Activated CD8-positive, alpha-beta T cell treated with anti-CD3 and anti-CD28 coated beads, Interleukin-2, amount 10 ng/mL, durations not matched to agents 7 days and 5 days (primary cell): Measurements from ENCODE around the gene YPEL5. TPM values are rescaled to one million over a fixed set of nuclear protein-coding genes. Genes with fewer than 3 reads are reported as not detected.
"Not testable (repeated sequence)": the region's sequence is repeated elsewhere in the genome, so short reads cannot be mapped to it uniquely, and the experiment has no call there.

Source experiments
- ATAC-seq: fragments of 150-1000 bp; cut with Tn5 transposase; one replicate; pipeline ENCODE4 v1.10.0; 2021; ENCODE audit warnings: moderate library complexity
- CTCF ChIA-PET: fragments of 350-600 bp; sonication (Branson Sonifier 250); formaldehyde crosslinking; loops from one replicate; lab custom pipeline; 2021; ENCODE audit warnings: antibody characterized with exemption; lab: Charles Lee
- POLR2A ChIA-PET: fragments of 350-600 bp; sonication (Branson Sonifier 250); formaldehyde crosslinking; loops from one replicate; lab custom pipeline; 2021; ENCODE audit warnings: antibody characterized with exemption; lab: Charles Lee
- DNase-seq: peaks from one replicate; pipeline ENCODE4 v3.0.0-alpha.2; 2020
- H3K27ac Mint-ChIP-seq: one replicate; pipeline ENCODE4 v1.8.0; 2021; ENCODE audit warnings: mild to moderate bottlenecking, mixed read lengths
- H3K27me3 Mint-ChIP-seq: one replicate; pipeline ENCODE4 v1.8.0; 2021; ENCODE audit warnings: low read depth, mixed read lengths
- H3K36me3 Mint-ChIP-seq: one replicate; pipeline ENCODE4 v1.8.0; 2021; ENCODE audit warnings: low read depth, mixed read lengths
- H3K4me1 Mint-ChIP-seq: one replicate; pipeline ENCODE4 v1.8.0; 2021; ENCODE audit warnings: low read depth, mixed read lengths
- H3K4me3 Mint-ChIP-seq: one replicate; pipeline ENCODE4 v1.8.0; 2021; ENCODE audit warnings: mild to moderate bottlenecking, mixed read lengths
- H3K9me3 Mint-ChIP-seq: one replicate; pipeline ENCODE4 v1.8.0; 2022; ENCODE audit warnings: mixed read lengths; ENCODE audit not compliant: insufficient read depth
- total RNA-seq, 2 experiments: library from RNA; stranded (reverse); gene quantifications; one replicate each; pipeline ENCODE4 v1.2.3, GENCODE V29; 2021

The YPEL5 gene
- total RNA-seq = 10 to 100 TPM; 32.5 to 34.9 TPM

DNA sequence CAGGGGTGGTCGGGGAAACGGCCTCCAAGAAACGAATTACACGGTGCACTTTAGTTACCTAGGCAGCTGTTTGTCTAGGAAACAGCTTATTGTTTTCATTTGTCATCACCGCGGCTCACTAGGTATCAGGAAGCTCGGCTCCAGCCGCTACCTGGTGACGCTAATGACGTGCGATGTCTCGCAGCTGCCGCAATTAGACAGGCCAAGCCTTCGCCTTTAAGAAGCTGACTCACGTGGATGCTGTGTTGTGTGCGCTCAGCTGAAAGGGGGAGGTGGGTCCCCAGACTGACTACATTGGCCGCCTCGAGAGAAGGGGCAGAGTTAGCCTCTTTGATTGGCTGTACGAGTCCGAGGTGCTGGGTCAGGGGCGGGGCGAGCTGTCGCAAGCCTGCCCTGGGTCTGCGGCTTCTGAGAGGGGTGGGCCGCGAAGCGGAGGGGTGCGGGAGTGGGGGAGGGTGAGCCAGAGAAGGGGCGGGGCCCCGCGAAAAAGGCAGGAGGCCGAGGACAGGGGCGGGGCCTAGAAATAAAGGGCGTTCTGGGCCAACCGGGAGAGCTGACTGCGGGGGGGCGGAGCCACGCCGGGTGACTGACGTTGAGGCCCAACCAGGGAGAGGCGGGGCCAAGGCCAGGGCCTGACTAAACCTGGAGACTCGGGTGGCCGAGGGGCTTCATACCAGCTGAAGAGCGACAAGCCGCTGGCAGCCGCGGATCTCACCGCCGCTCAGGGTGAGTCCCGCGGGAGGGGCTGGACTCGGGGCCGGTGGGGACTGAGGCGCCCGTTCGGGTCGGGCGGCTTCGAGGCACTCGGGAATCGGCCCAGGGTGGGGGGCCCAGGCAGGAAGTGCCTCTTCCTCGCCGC lies at the start of gene YPEL5:
YPEL5 (plus strand) TSS at position 671 of the 859 bp plus-strand sequence. CDS start 9,645 bp downstream, outside the sequence.
- H3K27me3 Mint-ChIP-seq = no peaks in the 10 kb centered on the region
- DNase-seq (peak; percentile 99), ATAC-seq (peak; percentile 92)
- H3K27ac Mint-ChIP-seq = peak within 1 kb of the TSS; percentile 95
- peaks cover 3% of the 10 kb centered on the region for H3K36me3 Mint-ChIP-seq
- POLR2A ChIA-PET = interaction anchor here (0.5 to 2.0 kb wide), 18 partner anchors 9 to 1173 kb away, joined by 3 to 10 read pairs (median 3); partner anchors contain the start of gene LBH
- H3K9me3 Mint-ChIP-seq = no peaks in the 10 kb centered on the region
- CTCF ChIA-PET = interaction anchor here (0.9 to 11.8 kb wide), 12 partner anchors 10 to 565 kb away, joined by 3 to 174 read pairs (median 4); partner anchors contain the start of gene LBH
- H3K4me3 Mint-ChIP-seq = peak within 1 kb of the TSS; percentile 83
- H3K4me1 Mint-ChIP-seq = peaks cover 31% of the 10 kb centered on the region

- H3K27ac Mint-ChIP-seq = no peak overlapping the region
- H3K36me3 Mint-ChIP-seq = no peaks in the 10 kb centered on the region
- ATAC-seq (no peak), DNase-seq (no peak)
- ChIA-PET POLR2A (no interaction called here), CTCF (no interaction called here)
- H3K4me3 Mint-ChIP-seq = no peak overlapping the region
- H3K27me3 Mint-ChIP-seq = peaks cover 22% of the 10 kb centered on the region
- no peaks in the 10 kb centered on the region for H3K9me3 Mint-ChIP-seq
- H3K4me1 Mint-ChIP-seq = no peaks in the 10 kb centered on the region
Observed at GRCh38 chr2:30098266-30099005, 48.4 kb upstream of the YPEL5 start.

DNA sequence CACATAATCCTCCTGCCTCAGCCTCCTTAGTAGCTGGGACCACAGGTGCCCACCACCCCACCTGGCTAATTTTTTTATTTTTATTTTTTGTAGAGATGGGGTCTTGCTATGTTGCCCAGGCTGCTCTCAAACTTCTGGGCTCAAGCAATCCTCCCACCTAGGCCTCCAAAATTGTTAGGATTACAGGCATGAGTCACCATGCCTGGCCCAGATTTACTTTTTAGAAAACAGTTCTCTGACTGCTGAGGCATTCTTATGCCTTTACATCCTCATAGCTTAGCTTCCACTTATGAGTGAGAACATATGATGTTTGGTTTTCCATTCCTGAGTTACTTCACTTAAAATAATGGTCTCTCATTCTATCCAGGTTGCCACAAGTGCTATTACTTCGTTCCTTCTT lies 47.4 kb upstream of the YPEL5 start:
- DNase-seq, ATAC-seq, CTCF ChIA-PET, H3K4me3 Mint-ChIP-seq, H3K9me3 Mint-ChIP-seq, POLR2A ChIA-PET, H3K27ac Mint-ChIP-seq, H3K4me1 Mint-ChIP-seq, H3K36me3 Mint-ChIP-seq: not testable (repeated sequence)
- H3K27me3 Mint-ChIP-seq = peaks cover 17% of the 10 kb centered on the region

DNA sequence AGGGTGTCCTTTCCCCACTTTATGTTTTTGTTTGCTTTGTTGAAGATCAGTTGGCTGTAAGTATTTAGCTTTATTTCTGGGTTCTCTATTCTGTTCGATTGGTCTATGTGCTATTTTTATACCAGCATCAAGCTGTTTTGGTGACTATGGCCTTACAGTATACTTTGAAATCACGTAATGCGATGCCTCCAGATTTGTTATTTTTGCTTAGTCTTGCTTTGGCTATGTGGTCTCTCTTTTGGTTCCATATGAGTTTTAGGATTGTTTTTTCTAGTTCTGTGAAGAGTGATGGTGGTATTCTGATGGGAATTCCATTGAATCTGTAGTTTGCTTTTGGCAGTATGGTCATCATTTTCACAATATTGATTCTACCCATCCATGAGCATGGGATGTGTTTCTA lies 46.1 kb upstream of the YPEL5 start:
- CTCF ChIA-PET = interaction anchor here (1.4 to 1.5 kb wide), 2 partner anchors 29 to 611 kb away, joined by 4 to 7 read pairs; no protein-coding TSS in a partner anchor
- H3K9me3 Mint-ChIP-seq, ATAC-seq, H3K36me3 Mint-ChIP-seq, H3K4me3 Mint-ChIP-seq, H3K27ac Mint-ChIP-seq, POLR2A ChIA-PET, DNase-seq, H3K4me1 Mint-ChIP-seq: not testable (repeated sequence)
- H3K27me3 Mint-ChIP-seq = peaks cover 17% of the 10 kb centered on the region

GRCh38 chr2:30104307-30104706 lies 42.5 kb upstream of the YPEL5 start:
- ATAC-seq = no peak
- no peaks in the 10 kb centered on the region for H3K4me1 Mint-ChIP-seq
- H3K4me3 Mint-ChIP-seq = no peak overlapping the region
- no peak for DNase-seq
- H3K27me3 Mint-ChIP-seq = peaks cover 12% of the 10 kb centered on the region
- ChIA-PET CTCF (interaction anchor here (1.9 kb wide), 1 partner anchor 11 kb away, joined by 5 read pairs; no protein-coding TSS in a partner anchor), POLR2A (no interaction called here)
- no peaks in the 10 kb centered on the region for H3K9me3 Mint-ChIP-seq
- no peak overlapping the region for H3K27ac Mint-ChIP-seq
- H3K36me3 Mint-ChIP-seq = no peaks in the 10 kb centered on the region

DNA sequence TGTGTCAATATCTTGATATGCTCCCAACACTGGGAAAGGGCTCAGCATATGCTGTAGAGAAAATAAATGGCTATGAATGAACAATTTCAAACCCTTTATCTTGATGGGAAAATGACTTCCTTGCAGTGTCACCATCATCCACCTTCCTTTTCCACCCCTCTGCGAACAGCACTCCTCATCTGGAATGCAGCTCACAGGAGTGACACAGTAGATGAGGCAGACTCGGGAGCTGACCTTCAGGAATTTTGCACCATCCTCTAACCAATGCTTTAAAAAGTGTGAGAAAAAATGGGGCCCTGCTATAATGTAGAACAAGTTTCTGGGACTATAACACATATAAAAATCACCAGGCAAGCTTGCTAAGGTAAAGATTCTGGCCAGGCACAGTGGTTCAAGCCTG lies 41.3 kb upstream of the YPEL5 start:
- ChIA-PET CTCF (interaction anchor here (0.6 to 1.9 kb wide), 3 partner anchors 10 to 103 kb away, joined by 3 to 5 read pairs (median 3); no protein-coding TSS in a partner anchor), POLR2A (no interaction called here)
- DNase-seq (no peak), ATAC-seq (no peak)
- H3K36me3 Mint-ChIP-seq = no peaks in the 10 kb centered on the region
- no peaks in the 10 kb centered on the region for H3K4me1 Mint-ChIP-seq
- H3K27me3 Mint-ChIP-seq = peaks cover 9% of the 10 kb centered on the region
- no peak overlapping the region for H3K27ac Mint-ChIP-seq
- H3K4me3 Mint-ChIP-seq = no peak overlapping the region
- no peaks in the 10 kb centered on the region for H3K9me3 Mint-ChIP-seq

DNA sequence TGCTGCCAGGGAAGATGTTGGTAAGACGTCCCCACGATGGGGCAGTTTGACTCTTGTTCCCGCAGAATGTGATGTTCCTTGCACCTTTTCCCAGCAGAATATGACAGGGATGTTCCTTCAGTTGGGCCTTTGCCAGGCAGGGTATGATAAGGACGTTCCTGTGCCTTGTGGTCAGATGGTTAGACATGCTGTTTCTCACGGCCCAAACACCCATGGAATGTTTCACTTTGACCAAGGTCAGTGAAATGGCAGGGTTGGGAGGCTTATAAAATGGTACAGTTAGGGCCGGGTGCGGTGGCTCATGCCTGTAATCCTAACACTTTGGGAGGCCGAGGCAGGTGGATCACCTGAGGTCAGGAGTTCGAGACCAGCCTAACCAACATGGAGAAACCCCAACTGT lies 40.3 kb upstream of the YPEL5 start:
- H3K4me3 Mint-ChIP-seq = no peak overlapping the region
- H3K9me3 Mint-ChIP-seq = no peaks in the 10 kb centered on the region
- H3K36me3 Mint-ChIP-seq = no peaks in the 10 kb centered on the region
- no peaks in the 10 kb centered on the region for H3K4me1 Mint-ChIP-seq
- ATAC-seq = no peak
- DNase-seq = no peak
- H3K27me3 Mint-ChIP-seq = peaks cover 2% of the 10 kb centered on the region
- CTCF ChIA-PET = interaction anchor here (1.9 kb wide), 1 partner anchor 9 kb away, joined by 5 read pairs; no protein-coding TSS in a partner anchor
- POLR2A ChIA-PET = no interaction called here
- no peak overlapping the region for H3K27ac Mint-ChIP-seq

DNA sequence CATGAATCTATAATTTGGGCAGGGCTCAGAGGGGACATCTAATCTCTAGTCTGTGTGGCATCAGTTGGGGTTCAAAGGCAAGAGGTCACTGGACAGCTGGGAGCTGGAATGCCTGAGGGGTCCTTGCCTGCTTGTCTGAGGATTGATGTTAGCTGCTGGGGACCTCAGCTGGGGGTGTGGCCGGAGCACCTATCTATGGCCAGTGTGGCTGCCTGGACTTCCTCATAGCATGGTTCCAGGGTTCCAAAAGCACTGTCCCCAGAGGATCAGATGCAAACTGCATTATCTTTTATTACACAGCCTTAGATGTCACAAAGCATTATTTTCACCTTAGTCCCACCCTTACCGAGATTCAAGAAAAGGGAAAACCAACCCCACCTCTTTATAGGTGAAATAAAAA lies 38.6 kb upstream of the YPEL5 start:
- H3K36me3 Mint-ChIP-seq = no peaks in the 10 kb centered on the region
- H3K4me3 Mint-ChIP-seq = no peak overlapping the region
- no peak overlapping the region for H3K27ac Mint-ChIP-seq
- DNase-seq (no peak), ATAC-seq (no peak)
- H3K9me3 Mint-ChIP-seq = no peaks in the 10 kb centered on the region
- POLR2A ChIA-PET = no interaction called here
- H3K27me3 Mint-ChIP-seq = no peaks in the 10 kb centered on the region
- CTCF ChIA-PET = interaction anchor here (1.6 kb wide), 1 partner anchor 1062 kb away, joined by 4 read pairs; no protein-coding TSS in a partner anchor
- H3K4me1 Mint-ChIP-seq = no peaks in the 10 kb centered on the region

DNA sequence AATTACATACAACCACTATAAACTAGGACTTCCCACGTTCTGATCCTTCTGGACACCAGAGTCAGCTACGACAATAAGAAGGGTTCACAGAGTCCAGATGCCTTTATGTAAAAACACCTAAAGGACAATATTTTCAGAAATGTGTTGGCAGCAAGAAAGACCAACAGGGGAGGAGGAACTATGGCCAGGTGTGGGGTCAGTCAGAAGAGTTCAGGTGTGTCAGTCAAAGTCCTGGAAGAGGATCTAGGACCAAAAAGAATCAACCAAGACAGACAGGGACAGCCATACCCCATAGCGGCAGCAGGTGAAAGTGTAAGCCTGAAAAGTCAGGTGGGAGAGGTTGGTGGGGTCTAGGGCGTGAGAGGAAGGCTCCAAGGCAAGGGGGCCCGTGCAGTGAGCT lies 38.0 kb upstream of the YPEL5 start:
- H3K27me3 Mint-ChIP-seq = no peaks in the 10 kb centered on the region
- ATAC-seq = no peak
- no peaks in the 10 kb centered on the region for H3K4me1 Mint-ChIP-seq
- no peak overlapping the region for H3K27ac Mint-ChIP-seq
- no peak overlapping the region for H3K4me3 Mint-ChIP-seq
- no peak for DNase-seq
- ChIA-PET POLR2A (no interaction called here), CTCF (interaction anchor here (1.6 kb wide), 1 partner anchor 1061 kb away, joined by 4 read pairs; no protein-coding TSS in a partner anchor)
- H3K36me3 Mint-ChIP-seq = no peaks in the 10 kb centered on the region
- no peaks in the 10 kb centered on the region for H3K9me3 Mint-ChIP-seq

- H3K36me3 Mint-ChIP-seq = no peaks in the 10 kb centered on the region
- ChIA-PET POLR2A (no interaction called here), CTCF (interaction anchor here (1.8 kb wide), 1 partner anchor 602 kb away, joined by 7 read pairs; no protein-coding TSS in a partner anchor)
- DNase-seq (no peak), ATAC-seq (no peak)
- H3K4me1 Mint-ChIP-seq = no peaks in the 10 kb centered on the region
- no peak overlapping the region for H3K27ac Mint-ChIP-seq
- H3K9me3 Mint-ChIP-seq = no peaks in the 10 kb centered on the region
- no peak overlapping the region for H3K4me3 Mint-ChIP-seq
- H3K27me3 Mint-ChIP-seq = no peaks in the 10 kb centered on the region
Observed at GRCh38 chr2:30109856-30110255, 37.0 kb upstream of the YPEL5 start.

DNA sequence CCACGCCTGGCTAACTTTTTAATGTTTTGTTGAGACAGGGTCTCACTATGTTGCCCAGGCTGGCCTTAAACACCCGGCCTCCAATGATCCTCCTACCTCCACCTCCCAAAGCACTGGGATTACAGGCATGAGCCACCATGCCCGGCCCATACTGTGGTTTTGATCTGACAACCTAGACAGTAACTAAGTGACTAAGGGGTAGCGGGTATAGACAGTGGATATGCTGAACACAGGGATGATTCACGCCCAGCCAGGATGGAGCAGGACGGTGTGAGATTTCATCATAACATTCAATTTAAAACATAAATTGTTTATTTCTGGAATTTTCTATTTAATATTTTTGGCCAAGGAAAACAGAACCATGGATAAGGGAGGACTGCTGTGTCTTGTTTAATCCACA lies 36.0 kb upstream of the YPEL5 start:
- CTCF ChIA-PET = interaction anchor here (1.8 kb wide), 1 partner anchor 601 kb away, joined by 7 read pairs; no protein-coding TSS in a partner anchor
- Mint-ChIP-seq H3K4me1 (peaks cover 4% of the 10 kb centered on the region), H3K36me3 (no peaks in the 10 kb centered on the region), H3K27me3 (no peaks in the 10 kb centered on the region), H3K27ac (no peak overlapping the region), H3K4me3 (no peak overlapping the region), H3K9me3 (no peaks in the 10 kb centered on the region)
- ATAC-seq (no peak), DNase-seq (no peak)
- POLR2A ChIA-PET = no interaction called here
